T-helper 1 cell treated with Interleukin-12 subunit alpha and Interleukin-12 subunit beta and Interleukin-4 antibody, amounts not matched to agents 30 μg/mL and 1 μg/mL, for 36 hours (primary cell): ENCODE measurements around the gene SLC27A1.

ENCODE experiments used
- H3K27ac Mint-ChIP-seq: one replicate; pipeline ENCODE4 v1.8.0; 2021; ENCODE audit warnings: mild to moderate bottlenecking, mixed read lengths
- H3K27me3 Mint-ChIP-seq: one replicate; pipeline ENCODE4 v1.8.0; 2021; ENCODE audit warnings: low read depth, mixed read lengths
- H3K36me3 Mint-ChIP-seq: one replicate; pipeline ENCODE4 v1.8.0; 2021; ENCODE audit warnings: low read depth, mixed read lengths
- H3K4me1 Mint-ChIP-seq: one replicate; pipeline ENCODE4 v1.8.0; 2021; ENCODE audit warnings: low read depth, mixed read lengths
- H3K4me3 Mint-ChIP-seq: one replicate; pipeline ENCODE4 v1.8.0; 2021; ENCODE audit warnings: mild to moderate bottlenecking, moderate library complexity, mixed read lengths
- H3K9me3 Mint-ChIP-seq: one replicate; pipeline ENCODE4 v1.8.0; 2021; ENCODE audit warnings: mixed read lengths

SLC27A1 gene

DNA sequence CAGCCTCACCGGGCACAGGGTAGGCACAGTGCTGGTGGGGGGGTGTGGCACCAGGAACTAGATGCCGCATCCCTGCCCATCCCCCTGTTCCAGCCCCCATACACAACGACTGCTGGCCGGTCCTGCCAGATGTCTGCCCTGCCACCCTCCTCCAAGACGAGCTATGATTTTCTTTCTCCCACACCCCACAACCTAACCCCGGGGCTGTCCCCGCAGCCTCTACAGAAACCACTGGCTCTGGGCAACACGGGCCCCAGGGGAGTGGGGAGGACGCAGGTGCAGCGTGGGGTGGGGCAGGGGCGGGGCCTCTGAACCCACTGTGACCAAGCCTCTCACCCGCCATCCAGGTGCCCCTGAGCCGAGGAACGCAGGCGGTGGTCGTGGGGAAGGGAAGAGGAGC is 56.6 kb downstream of the SLC27A1 start:
- Mint-ChIP-seq H3K27me3 (peaks cover 11% of the 10 kb centered on the region), H3K27ac (no peak overlapping the region)

GRCh38 chr19:17527326-17527725 is 57.0 kb downstream of the SLC27A1 start:
- no peaks in the 10 kb centered on the region for H3K36me3 Mint-ChIP-seq
- H3K27me3 Mint-ChIP-seq: peaks cover 11% of the 10 kb centered on the region
- peaks cover 12% of the 10 kb centered on the region for H3K9me3 Mint-ChIP-seq
- H3K4me1 Mint-ChIP-seq: peaks cover 16% of the 10 kb centered on the region
- no peak overlapping the region for H3K27ac Mint-ChIP-seq
- H3K4me3 Mint-ChIP-seq: no peak overlapping the region

More for the DNA sequence above, 56.6 kb downstream of the SLC27A1 start:
- Mint-ChIP-seq H3K36me3 (no peaks in the 10 kb centered on the region), H3K4me1 (peaks cover 16% of the 10 kb centered on the region), H3K9me3 (peaks cover 12% of the 10 kb centered on the region), H3K4me3 (no peak overlapping the region)

DNA sequence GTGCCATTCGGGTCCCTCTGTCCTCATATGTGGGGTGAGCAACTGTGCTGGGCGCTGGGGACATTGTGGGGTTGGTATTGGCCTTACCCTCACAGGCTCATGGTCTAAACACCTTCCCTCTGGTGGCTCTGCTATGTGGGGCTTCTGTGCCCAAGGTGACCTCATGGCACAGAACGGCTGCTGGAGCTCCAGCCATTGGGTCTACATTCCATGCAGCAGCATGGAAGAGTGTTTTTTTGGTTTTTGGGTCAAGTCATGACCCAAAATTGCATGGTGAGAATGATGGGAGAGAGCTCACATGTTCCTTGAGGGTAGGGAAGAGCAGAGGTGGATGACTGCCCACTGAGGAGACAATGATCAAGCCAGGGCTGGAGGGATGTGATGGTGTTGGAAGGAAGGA is 58.3 kb downstream of the SLC27A1 start:
- Mint-ChIP-seq H3K9me3 (peaks cover 12% of the 10 kb centered on the region), H3K4me3 (no peak overlapping the region), H3K27me3 (peaks cover 13% of the 10 kb centered on the region), H3K36me3 (no peaks in the 10 kb centered on the region), H3K4me1 (peaks cover 8% of the 10 kb centered on the region), H3K27ac (no peak overlapping the region)

DNA sequence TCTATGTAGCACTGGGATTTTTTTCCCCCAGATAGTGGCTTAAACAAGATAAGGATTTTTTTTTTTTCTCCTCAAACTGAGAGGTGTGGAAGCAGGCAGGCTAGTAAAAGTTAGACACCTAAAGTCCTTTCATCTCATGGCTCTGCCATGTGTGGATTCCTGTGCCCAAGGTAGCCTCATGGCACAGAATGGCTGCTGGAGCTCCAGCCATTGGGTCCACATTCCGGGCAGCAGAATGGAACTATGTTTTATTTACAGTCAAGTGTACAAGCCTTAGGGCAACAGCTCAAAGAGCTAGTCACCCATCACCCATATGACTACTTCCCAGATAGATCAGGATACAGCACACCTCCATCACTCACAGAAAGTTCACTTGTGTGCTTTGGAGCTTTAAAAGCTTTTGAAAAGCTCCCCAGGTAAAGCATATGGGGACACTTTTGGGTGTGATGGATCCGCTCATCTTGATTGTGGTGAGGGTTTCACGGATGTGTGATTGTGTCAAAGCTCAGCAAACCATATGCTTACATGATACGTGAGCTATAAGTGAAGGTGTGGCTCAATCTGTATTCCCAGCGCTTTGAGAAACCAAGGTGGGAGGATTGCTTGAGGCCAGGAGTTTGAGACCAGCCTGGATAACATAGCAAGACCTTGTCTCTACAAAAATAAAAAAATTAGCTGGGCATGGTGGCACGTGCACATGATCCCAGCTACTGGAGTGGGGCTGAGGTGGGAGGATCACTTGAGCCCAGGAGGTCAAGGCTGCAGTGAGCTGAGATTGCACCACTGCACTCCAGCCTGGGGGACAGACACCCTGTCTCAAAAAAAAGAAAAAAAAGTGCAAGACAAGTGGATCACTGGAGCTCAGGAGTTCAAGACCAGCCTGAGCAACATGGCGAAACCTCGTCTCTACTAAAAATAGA is 59.2 kb downstream of the SLC27A1 start:
- Mint-ChIP-seq H3K36me3 (no peaks in the 10 kb centered on the region), H3K27me3 (peaks cover 14% of the 10 kb centered on the region), H3K4me3 (no peak overlapping the region), H3K27ac (no peak overlapping the region), H3K4me1 (peaks cover 2% of the 10 kb centered on the region), H3K9me3 (peaks cover 12% of the 10 kb centered on the region)

DNA sequence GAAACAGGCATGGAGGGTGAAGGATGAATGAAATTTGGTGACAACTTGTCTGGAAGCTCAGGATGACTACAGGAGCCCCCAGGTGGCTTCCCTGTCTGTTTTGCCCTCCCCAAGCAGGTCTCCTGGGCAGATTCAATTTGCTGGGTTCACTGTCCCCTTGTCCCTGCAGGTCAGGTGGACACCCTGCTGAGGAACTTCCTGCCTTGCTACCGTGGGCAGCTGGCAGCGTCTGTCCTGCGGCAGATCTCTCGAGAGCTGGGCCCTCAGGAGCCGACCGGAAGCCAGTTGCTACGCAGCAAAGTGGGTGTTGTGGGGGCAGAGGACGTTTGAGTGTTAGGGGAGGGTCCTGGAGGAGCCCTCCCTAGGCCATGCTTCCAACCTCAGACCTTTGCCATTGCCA is 60.3 kb downstream of the SLC27A1 start:
- H3K4me3 Mint-ChIP-seq: no peak overlapping the region
- peaks cover 12% of the 10 kb centered on the region for H3K27me3 Mint-ChIP-seq
- H3K27ac Mint-ChIP-seq: no peak overlapping the region
- H3K4me1 Mint-ChIP-seq: no peaks in the 10 kb centered on the region
- peaks cover 8% of the 10 kb centered on the region for H3K9me3 Mint-ChIP-seq
- H3K36me3 Mint-ChIP-seq: no peaks in the 10 kb centered on the region

- no peaks in the 10 kb centered on the region for H3K4me1 Mint-ChIP-seq
- no peak overlapping the region for H3K4me3 Mint-ChIP-seq
- no peak overlapping the region for H3K27ac Mint-ChIP-seq
- H3K27me3 Mint-ChIP-seq: peaks cover 12% of the 10 kb centered on the region
- H3K9me3 Mint-ChIP-seq: peaks cover 8% of the 10 kb centered on the region
- H3K36me3 Mint-ChIP-seq: no peaks in the 10 kb centered on the region
Observed at GRCh38 chr19:17532116-17532515, 61.8 kb downstream of the SLC27A1 start.

DNA sequence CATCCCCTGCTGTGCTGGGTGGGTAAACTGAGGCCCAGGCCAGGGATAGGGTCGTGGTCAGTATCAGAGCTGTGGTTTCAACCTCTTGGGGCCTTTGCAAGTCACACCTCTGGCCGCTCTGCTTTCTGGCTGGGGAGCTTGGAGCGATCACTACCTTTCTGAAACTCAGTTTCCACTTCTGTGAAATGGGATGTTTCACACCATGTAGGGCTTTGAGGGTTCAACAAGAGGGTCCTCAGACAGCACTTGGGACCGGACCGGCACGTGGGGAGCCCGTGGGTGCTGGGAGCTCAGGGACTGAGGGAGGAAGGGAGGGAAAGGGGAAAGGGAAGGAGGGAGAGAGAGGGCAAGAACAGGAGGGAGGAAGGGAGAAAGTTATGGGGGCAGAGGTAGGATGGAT is 62.2 kb downstream of the SLC27A1 start:
- H3K36me3 Mint-ChIP-seq: no peaks in the 10 kb centered on the region
- no peaks in the 10 kb centered on the region for H3K4me1 Mint-ChIP-seq
- H3K4me3 Mint-ChIP-seq: no peak overlapping the region
- no peak overlapping the region for H3K27ac Mint-ChIP-seq
- H3K9me3 Mint-ChIP-seq: peaks cover 8% of the 10 kb centered on the region
- H3K27me3 Mint-ChIP-seq: peaks cover 15% of the 10 kb centered on the region

DNA sequence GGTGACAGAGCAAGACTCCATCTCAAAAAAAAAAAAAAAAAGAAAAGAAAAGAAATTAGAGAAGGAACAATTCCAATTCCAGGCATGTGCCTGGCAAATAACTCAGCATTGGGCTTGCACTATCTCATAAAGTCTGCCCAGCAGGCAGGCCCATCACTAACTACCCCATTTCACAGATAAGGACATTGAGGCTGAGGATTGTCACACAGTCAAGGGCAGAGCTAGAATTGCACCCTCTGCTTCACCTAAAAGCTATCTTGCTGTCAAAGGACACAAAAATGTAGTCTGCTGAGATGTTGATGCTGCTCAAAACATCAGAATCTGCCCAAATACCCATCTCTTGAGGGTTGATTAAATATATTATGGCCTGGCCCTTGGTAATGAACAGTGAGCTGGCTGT is 64.4 kb downstream of the SLC27A1 start:
- Mint-ChIP-seq H3K4me3 (no peak overlapping the region), H3K27me3 (peaks cover 19% of the 10 kb centered on the region), H3K36me3 (no peaks in the 10 kb centered on the region), H3K27ac (no peak overlapping the region), H3K4me1 (peaks cover 9% of the 10 kb centered on the region), H3K9me3 (no peaks in the 10 kb centered on the region)

- Mint-ChIP-seq H3K27me3 (peaks cover 19% of the 10 kb centered on the region), H3K36me3 (no peaks in the 10 kb centered on the region), H3K27ac (no peak overlapping the region), H3K4me1 (peaks cover 9% of the 10 kb centered on the region), H3K9me3 (no peaks in the 10 kb centered on the region), H3K4me3 (no peak overlapping the region)
Observed at GRCh38 chr19:17536955-17537354, 66.6 kb downstream of the SLC27A1 start.

GRCh38 chr19:17538684-17539237 is 68.4 kb downstream of the SLC27A1 start:
- Mint-ChIP-seq H3K27ac (no peak overlapping the region), H3K27me3 (peaks cover 16% of the 10 kb centered on the region), H3K4me3 (peak overlapping the region; percentile 69), H3K36me3 (no peaks in the 10 kb centered on the region), H3K9me3 (no peaks in the 10 kb centered on the region), H3K4me1 (peaks cover 9% of the 10 kb centered on the region)

DNA sequence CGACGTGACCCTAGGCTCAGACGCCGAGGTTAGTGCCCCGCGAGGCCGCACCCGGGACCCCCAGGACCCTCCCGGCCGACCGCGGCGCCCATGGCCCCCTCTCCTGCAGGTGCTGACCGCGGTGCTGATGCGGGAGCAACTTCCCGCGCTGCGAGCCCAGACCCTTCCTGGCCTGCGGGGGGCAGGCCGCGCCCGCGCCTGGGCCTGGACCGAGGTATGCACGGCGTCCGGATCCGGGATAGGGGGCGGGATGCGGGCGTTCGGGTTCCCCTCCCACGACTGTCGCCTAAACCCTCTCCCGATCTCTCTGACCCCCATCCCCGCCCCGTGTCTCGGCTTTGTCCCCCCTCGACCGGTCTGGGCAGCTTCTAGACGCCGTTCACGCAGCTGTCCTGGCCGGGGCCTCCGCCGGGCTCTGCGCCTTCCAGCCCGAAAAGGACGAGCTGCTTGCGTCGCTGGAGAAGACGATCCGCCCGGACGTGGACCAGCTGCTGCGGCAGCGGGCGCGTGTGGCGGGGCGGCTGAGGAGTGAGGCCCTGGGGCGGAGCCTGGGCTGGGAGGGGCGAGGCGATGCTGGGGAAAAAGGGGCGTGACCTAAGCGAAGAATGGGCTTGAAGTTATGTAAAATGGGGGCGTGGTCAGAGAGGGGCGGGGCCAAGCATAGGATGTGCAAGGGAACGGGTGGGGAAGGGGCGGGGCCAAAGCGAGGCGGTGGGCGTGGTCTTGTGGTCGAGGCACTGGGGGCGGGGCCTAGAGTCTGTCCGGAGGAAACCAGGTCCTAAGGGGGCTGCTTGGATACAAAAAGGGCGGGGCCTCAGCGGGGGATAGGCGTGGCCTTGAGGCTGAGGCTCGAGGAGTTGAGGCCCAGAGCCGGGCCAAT is 69.2 kb downstream of the SLC27A1 start:
- Mint-ChIP-seq H3K9me3 (no peaks in the 10 kb centered on the region), H3K36me3 (no peaks in the 10 kb centered on the region), H3K4me3 (peak overlapping the region; percentile 80), H3K27ac (peak overlapping the region; percentile 62), H3K27me3 (peaks cover 15% of the 10 kb centered on the region), H3K4me1 (peaks cover 9% of the 10 kb centered on the region)

DNA sequence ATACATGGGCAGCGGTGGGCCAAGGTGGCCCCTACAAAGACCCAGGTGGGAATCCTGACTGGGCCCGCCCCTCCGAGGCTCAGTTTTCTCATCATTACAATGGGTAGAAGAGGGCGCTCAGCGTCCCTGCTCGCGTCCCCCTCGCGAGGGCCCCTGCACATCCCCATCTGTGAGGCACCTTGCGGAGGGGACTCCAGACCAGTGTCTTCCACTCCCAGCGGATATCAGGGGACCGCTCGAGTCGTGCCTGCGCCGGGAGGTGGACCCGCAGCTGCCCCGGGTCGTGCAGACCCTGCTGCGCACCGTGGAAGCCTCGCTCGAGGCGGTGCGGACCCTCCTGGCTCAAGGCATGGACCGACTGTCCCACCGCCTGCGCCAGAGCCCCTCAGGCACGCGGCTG is 69.8 kb downstream of the SLC27A1 start:
- H3K4me3 Mint-ChIP-seq: no peak overlapping the region
- H3K4me1 Mint-ChIP-seq: peaks cover 9% of the 10 kb centered on the region
- H3K9me3 Mint-ChIP-seq: no peaks in the 10 kb centered on the region
- no peak overlapping the region for H3K27ac Mint-ChIP-seq
- no peaks in the 10 kb centered on the region for H3K36me3 Mint-ChIP-seq
- H3K27me3 Mint-ChIP-seq: peaks cover 15% of the 10 kb centered on the region

GRCh38 chr19:17541184-17541759 is 70.9 kb downstream of the SLC27A1 start:
- H3K4me3 Mint-ChIP-seq: no peak overlapping the region
- peaks cover 9% of the 10 kb centered on the region for H3K4me1 Mint-ChIP-seq
- no peaks in the 10 kb centered on the region for H3K9me3 Mint-ChIP-seq
- H3K36me3 Mint-ChIP-seq: no peaks in the 10 kb centered on the region
- H3K27me3 Mint-ChIP-seq: peaks cover 15% of the 10 kb centered on the region
- H3K27ac Mint-ChIP-seq: no peak overlapping the region

GRCh38 chr19:17542042-17542441 is 71.7 kb downstream of the SLC27A1 start:
- H3K9me3 Mint-ChIP-seq: no peaks in the 10 kb centered on the region
- peaks cover 9% of the 10 kb centered on the region for H3K4me1 Mint-ChIP-seq
- no peak overlapping the region for H3K27ac Mint-ChIP-seq

More at GRCh38 chr19:17542042-17542441, 71.7 kb downstream of the SLC27A1 start:
- Mint-ChIP-seq H3K4me3 (no peak overlapping the region), H3K27me3 (peaks cover 15% of the 10 kb centered on the region), H3K36me3 (no peaks in the 10 kb centered on the region)
